Measurements from ENCODE around the gene PIP5K1C.

DNA sequence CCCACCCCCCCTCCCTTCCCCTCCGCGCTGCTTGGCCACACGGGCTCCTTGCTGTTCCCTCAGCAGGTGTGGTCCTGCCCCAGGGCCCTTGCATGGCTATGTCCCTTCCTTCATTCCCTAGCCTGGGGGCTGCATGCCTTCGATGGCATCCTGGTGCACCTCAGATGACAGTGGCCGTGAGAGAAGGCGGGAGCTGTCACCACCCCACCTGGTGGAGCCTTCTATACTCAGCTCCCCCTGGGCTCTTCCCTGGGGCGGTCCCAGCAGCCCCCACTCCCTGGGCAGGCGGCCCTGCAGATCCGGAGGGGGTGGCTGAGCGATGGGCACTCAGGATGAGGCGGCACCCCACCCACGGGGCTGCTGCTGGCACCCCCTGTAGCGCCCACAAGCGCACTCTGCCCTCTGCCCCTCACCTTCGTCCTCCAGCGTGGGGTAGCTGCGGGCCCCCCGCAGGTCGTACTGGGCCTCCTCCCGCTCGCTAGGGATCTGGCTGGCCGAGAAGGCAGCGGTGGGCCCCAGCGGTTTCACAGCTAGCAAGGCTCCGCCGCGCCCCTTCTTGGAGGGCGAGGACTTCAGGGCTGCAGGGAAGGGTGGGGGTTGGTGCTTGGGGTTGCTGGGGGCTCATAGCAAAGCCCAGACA, 56.5 kb downstream of the PIP5K1C start:
- TF ChIP-seq, protein P1, sequence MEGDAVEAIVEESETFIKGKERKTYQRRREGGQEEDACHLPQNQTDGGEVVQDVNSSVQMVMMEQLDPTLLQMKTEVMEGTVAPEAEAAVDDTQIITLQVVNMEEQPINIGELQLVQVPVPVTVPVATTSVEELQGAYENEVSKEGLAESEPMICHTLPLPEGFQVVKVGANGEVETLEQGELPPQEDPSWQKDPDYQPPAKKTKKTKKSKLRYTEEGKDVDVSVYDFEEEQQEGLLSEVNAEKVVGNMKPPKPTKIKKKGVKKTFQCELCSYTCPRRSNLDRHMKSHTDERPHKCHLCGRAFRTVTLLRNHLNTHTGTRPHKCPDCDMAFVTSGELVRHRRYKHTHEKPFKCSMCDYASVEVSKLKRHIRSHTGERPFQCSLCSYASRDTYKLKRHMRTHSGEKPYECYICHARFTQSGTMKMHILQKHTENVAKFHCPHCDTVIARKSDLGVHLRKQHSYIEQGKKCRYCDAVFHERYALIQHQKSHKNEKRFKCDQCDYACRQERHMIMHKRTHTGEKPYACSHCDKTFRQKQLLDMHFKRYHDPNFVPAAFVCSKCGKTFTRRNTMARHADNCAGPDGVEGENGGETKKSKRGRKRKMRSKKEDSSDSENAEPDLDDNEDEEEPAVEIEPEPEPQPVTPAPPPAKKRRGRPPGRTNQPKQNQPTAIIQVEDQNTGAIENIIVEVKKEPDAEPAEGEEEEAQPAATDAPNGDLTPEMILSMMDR (IDR thresholded peaks at IDR 0.05), result no peak
- no peak for TF ChIP-seq EZH2 (IDR thresholded peaks at IDR 0.05; ENCODE audit: borderline replicate concordance, insufficient read depth, low read depth, low read length, poor library complexity, severe bottlenecking)

All from B cell (primary cell).